GM12892 (cell line): ENCODE measurements around the gene DOCK1.

Source experiments
- POLR2A ChIP-seq: IDR thresholded peaks from 2 replicates; pipeline ENCODE4 v1.6.1; 2011; ENCODE audit warnings: low read depth, low read length, control low read depth
- POLR2AphosphoS5 ChIP-seq: IDR thresholded peaks from 2 replicates; pipeline ENCODE4 v1.6.1; 2011; ENCODE audit warnings: low read depth, low read length, control low read depth

DNA sequence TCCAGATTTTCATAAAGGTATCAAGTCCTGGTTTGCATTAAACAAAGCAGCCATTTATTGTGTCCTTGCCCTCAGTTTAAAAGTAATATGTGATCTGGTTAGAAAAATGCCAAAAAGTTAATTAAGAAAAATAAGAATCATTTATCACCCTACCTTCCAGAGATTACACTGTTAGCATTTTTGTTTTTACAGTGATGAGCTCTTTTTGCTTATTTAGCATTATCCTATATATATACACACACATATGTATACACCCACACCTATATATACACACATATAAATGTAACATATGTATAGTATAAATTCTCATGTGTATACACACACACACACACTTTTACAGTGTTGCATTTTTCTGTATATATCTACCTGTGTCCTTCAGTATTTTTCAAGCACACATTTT is 163.3 kb downstream of the DOCK1 start:
- TF ChIP-seq POLR2AphosphoS5 (no peak), POLR2A (no peak)
